Uterus (tissue), 4 donors: Measurements from ENCODE around the gene UBE3A. TPM values are rescaled to one million over a fixed set of nuclear protein-coding genes. Genes with fewer than 3 reads are reported as not detected.
"Not testable (repeated sequence)": the region's sequence is repeated elsewhere in the genome, so short reads cannot be mapped to it uniquely, and the experiment has no call there.

Source experiments
- DNase-seq, 2 donors: peaks; one replicate each; pipeline ENCODE4 v3.0.0-alpha.2; 2019 to 2020
- H3K27ac ChIP-seq, 2 donors: fragments of 200-600 bp; sonication (generic); 1 replicate in 1 of 2; 2 replicates in 1 of 2; pipeline ENCODE4 v1.5.1; 2016 to 2018
- H3K27me3 ChIP-seq, 2 donors: fragments of 200-600 bp; sonication (generic); one replicate each; pipeline ENCODE4 v1.5.1; 2018 to 2019; ENCODE audit warnings: control low read depth in 1 of 2
- H3K36me3 ChIP-seq, 2 donors: fragments of 200-600 bp; sonication (generic); one replicate each; pipeline ENCODE4 v1.5.1; 2019; ENCODE audit warnings: control low read depth in 1 of 2
- H3K4me1 ChIP-seq, 2 donors: fragments of 200-600 bp; sonication (generic); one replicate each; pipeline ENCODE4 v1.5.1; 2018 to 2019; ENCODE audit warnings: control low read depth in 1 of 2
- H3K4me3 ChIP-seq, 2 donors: fragments of 200-600 bp; sonication (generic); 1 replicate in 1 of 2; 2 replicates in 1 of 2; pipeline ENCODE4 v1.5.1; 2018 to 2019; ENCODE audit warnings: mild to moderate bottlenecking in 1 of 2
- H3K9me3 ChIP-seq, 2 donors: fragments of 200-600 bp; sonication (generic); one replicate each; pipeline ENCODE4 v1.5.1; 2019; ENCODE audit warnings: control low read depth in 1 of 2
- CTCF ChIP-seq, 4 experiments: fragments of 200-600 bp in 2 of 4; fragments of 450-650 bp in 2 of 4; sonication (generic) in 2 of 4; IDR thresholded peaks; one replicate each; pipeline ENCODE4 v1.5.1; 2016 to 2019; ENCODE audit warnings: antibody characterized with exemption in 4 of 4, mild to moderate bottlenecking in 2 of 4, moderate library complexity in 1 of 4
- POLR2A ChIP-seq, 2 donors: fragments of 450-650 bp; IDR thresholded peaks; one replicate each; pipeline ENCODE4 v1.6.1; 2016; ENCODE audit warnings: antibody characterized with exemption in 2 of 2, mild to moderate bottlenecking in 1 of 2, moderate library complexity in 1 of 2
- intact Hi-C: fragments of 100-400 bp; cut with DNase I; formaldehyde crosslinking; loops from one replicate; pipeline ENCODE4 v1.15.1; 2023; ENCODE audit warnings: low total_unique reads
- total RNA-seq, 4 donors: library from RNA; depleted of rRNA in 3 of 4; stranded (reverse); fragments of >200 nt in 3 of 4; gene quantifications; one replicate each; pipeline versions ENCODE4 v1.1.0 to v1.2.4, GENCODE V29; 2014 to 2023
- donor health status: DM: yes; HTN: yes; CAD: no.

UBE3A gene
- total RNA-seq, 4 donors from 2014 or later = 59.7 to 180 (median 127) TPM

GRCh38 chr15:25415217-25415616 lies 23.6 kb downstream of the UBE3A start:
- intact Hi-C loops = no loop called here
- H3K4me3 ChIP-seq = no peak overlapping the region
- H3K27ac ChIP-seq = no peak overlapping the region
- TF ChIP-seq POLR2A (IDR thresholded peaks at IDR 0.05) = no peak
- TF ChIP-seq CTCF (IDR thresholded peaks at IDR 0.05) = no peak
- H3K4me1 ChIP-seq = no peaks in the 10 kb centered on the region
- no peak for DNase-seq
- no peaks in the 10 kb centered on the region for H3K9me3 ChIP-seq
- no peaks in the 10 kb centered on the region for H3K36me3 ChIP-seq
- no peaks in the 10 kb centered on the region for H3K27me3 ChIP-seq

- intact Hi-C loops = no loop called here
- no peak overlapping the region for H3K4me3 ChIP-seq
- TF ChIP-seq CTCF (IDR thresholded peaks at IDR 0.05) = no peak
- TF ChIP-seq POLR2A (IDR thresholded peaks at IDR 0.05) = no peak
- H3K27me3 ChIP-seq = no peaks in the 10 kb centered on the region
- DNase-seq = no peak
- H3K4me1 ChIP-seq = no peaks in the 10 kb centered on the region
- no peak overlapping the region for H3K27ac ChIP-seq
- H3K9me3 ChIP-seq = no peaks in the 10 kb centered on the region
- no peaks in the 10 kb centered on the region for H3K36me3 ChIP-seq
These were observed 28.2 kb downstream of the UBE3A start for GRCh38 chr15:25410649-25411048.

- H3K36me3 ChIP-seq, H3K27ac ChIP-seq, H3K4me1 ChIP-seq, H3K9me3 ChIP-seq, DNase-seq, intact Hi-C loops, H3K27me3 ChIP-seq, H3K4me3 ChIP-seq: not testable (repeated sequence)
These were observed 29.1 kb downstream of the UBE3A start for GRCh38 chr15:25409731-25410130.

- TF ChIP-seq CTCF (IDR thresholded peaks at IDR 0.05) (no peak), POLR2A (IDR thresholded peaks at IDR 0.05) (no peak)
- intact Hi-C loops = no loop called here
- no peaks in the 10 kb centered on the region for H3K9me3 ChIP-seq
- no peaks in the 10 kb centered on the region for H3K4me1 ChIP-seq
- no peak overlapping the region for H3K4me3 ChIP-seq
- no peak overlapping the region for H3K27ac ChIP-seq
- H3K27me3 ChIP-seq = no peaks in the 10 kb centered on the region
- DNase-seq = no peak
- H3K36me3 ChIP-seq = no peaks in the 10 kb centered on the region
These were observed 29.9 kb downstream of the UBE3A start for GRCh38 chr15:25408929-25409328.

- Histone ChIP-seq H3K27ac (no peak overlapping the region), H3K4me1 (no peaks in the 10 kb centered on the region), H3K36me3 (no peaks in the 10 kb centered on the region), H3K27me3 (no peaks in the 10 kb centered on the region), H3K4me3 (no peak overlapping the region), H3K9me3 (no peaks in the 10 kb centered on the region)
- TF ChIP-seq CTCF (IDR thresholded peaks at IDR 0.05) = no peak
- TF ChIP-seq POLR2A (IDR thresholded peaks at IDR 0.05) = no peak
- intact Hi-C loops = no loop called here
- no peak for DNase-seq
These were observed 30.4 kb downstream of the UBE3A start for GRCh38 chr15:25408428-25408827.

- Histone ChIP-seq H3K4me1 (no peaks in the 10 kb centered on the region), H3K4me3 (no peak overlapping the region), H3K36me3 (no peaks in the 10 kb centered on the region), H3K27ac (no peak overlapping the region), H3K27me3 (no peaks in the 10 kb centered on the region), H3K9me3 (no peaks in the 10 kb centered on the region)
- TF ChIP-seq POLR2A (IDR thresholded peaks at IDR 0.05) = no peak
- no peak for TF ChIP-seq CTCF (IDR thresholded peaks at IDR 0.05)
- intact Hi-C loops = no loop called here
- no peak for DNase-seq
These were observed 30.9 kb downstream of the UBE3A start for GRCh38 chr15:25407950-25408349.
